ENCODE results near the gene PRSS36.
A peak's percentile ranks its signal among the peaks of the same experiment; 100 is the strongest.
"Not testable (repeated sequence)": the region's sequence is repeated elsewhere in the genome, so short reads cannot be mapped to it uniquely, and the experiment has no call there.

PRSS36 gene

GRCh38 chr16:31150976-31151375, 1.1 kb upstream of the PRSS36 start:
- not testable (repeated sequence) for H3K4me1 ChIP-seq (ENCODE audit: control insufficient read depth, insufficient read depth, low read length); H3K27ac ChIP-seq (ENCODE audit: low read length); H3K36me3 ChIP-seq (ENCODE audit: control insufficient read depth in 2 of 2, insufficient read depth in 2 of 2, low read length in 2 of 2); H3K9me3 ChIP-seq (ENCODE audit: control insufficient read depth in 2 of 2, low read length in 2 of 2); H3K4me3 ChIP-seq (ENCODE audit: low read length in 2 of 2); H3K9ac ChIP-seq (ENCODE audit: low read length in 2 of 2)
- H3K27me3 ChIP-seq (ENCODE audit: control insufficient read depth in 1 of 2, insufficient read depth in 2 of 2, low read length in 2 of 2), result peaks cover 14 to 18% of the 10 kb centered on the region in 2 donors

- no peak overlapping the region for H3K27ac ChIP-seq (ENCODE audit: low read length)
- no peaks in the 10 kb centered on the region for H3K36me3 ChIP-seq (ENCODE audit: control insufficient read depth in 2 of 2, insufficient read depth in 2 of 2, low read length in 2 of 2)
- H3K4me3 ChIP-seq (ENCODE audit: low read length in 2 of 2), result no peak overlapping the region
- H3K9me3 ChIP-seq (ENCODE audit: control insufficient read depth in 2 of 2, low read length in 2 of 2), result no peaks in the 10 kb centered on the region
- no peak overlapping the region for H3K9ac ChIP-seq (ENCODE audit: low read length in 2 of 2)
- no peaks in the 10 kb centered on the region for H3K4me1 ChIP-seq (ENCODE audit: control insufficient read depth, insufficient read depth, low read length)
- H3K27me3 ChIP-seq (ENCODE audit: control insufficient read depth in 1 of 2, insufficient read depth in 2 of 2, low read length in 2 of 2), result peaks cover 14 to 18% of the 10 kb centered on the region in 2 donors
Measured at GRCh38 chr16:31149332-31149731, 534 bp downstream of the PRSS36 start.

GRCh38 chr16:31148896-31149295, 970 bp downstream of the PRSS36 start:
- H3K27me3 ChIP-seq (ENCODE audit: control insufficient read depth in 1 of 2, insufficient read depth in 2 of 2, low read length in 2 of 2), result peaks cover 14 to 18% of the 10 kb centered on the region in 2 donors
- H3K27ac ChIP-seq (ENCODE audit: low read length), result no peak overlapping the region
- H3K9ac ChIP-seq (ENCODE audit: low read length in 2 of 2), result no peak overlapping the region
- no peaks in the 10 kb centered on the region for H3K36me3 ChIP-seq (ENCODE audit: control insufficient read depth in 2 of 2, insufficient read depth in 2 of 2, low read length in 2 of 2)
- H3K4me3 ChIP-seq (ENCODE audit: low read length in 2 of 2), result no peak overlapping the region
- H3K9me3 ChIP-seq (ENCODE audit: control insufficient read depth in 2 of 2, low read length in 2 of 2), result no peaks in the 10 kb centered on the region
- no peaks in the 10 kb centered on the region for H3K4me1 ChIP-seq (ENCODE audit: control insufficient read depth, insufficient read depth, low read length)

- no peaks in the 10 kb centered on the region for H3K9me3 ChIP-seq (ENCODE audit: control insufficient read depth in 2 of 2, low read length in 2 of 2)
- no peak overlapping the region for H3K27ac ChIP-seq (ENCODE audit: low read length)
- H3K4me1 ChIP-seq (ENCODE audit: control insufficient read depth, insufficient read depth, low read length), result no peaks in the 10 kb centered on the region
- no peak overlapping the region for H3K4me3 ChIP-seq (ENCODE audit: low read length in 2 of 2)
- peaks cover 14 to 18% of the 10 kb centered on the region in 2 donors for H3K27me3 ChIP-seq (ENCODE audit: control insufficient read depth in 1 of 2, insufficient read depth in 2 of 2, low read length in 2 of 2)
- H3K9ac ChIP-seq (ENCODE audit: low read length in 2 of 2), result no peak overlapping the region
- H3K36me3 ChIP-seq (ENCODE audit: control insufficient read depth in 2 of 2, insufficient read depth in 2 of 2, low read length in 2 of 2), result no peaks in the 10 kb centered on the region
Measured at GRCh38 chr16:31148281-31148728, 1.6 kb downstream of the PRSS36 start.

- H3K27ac ChIP-seq (ENCODE audit: low read length), result no peak overlapping the region
- H3K36me3 ChIP-seq (ENCODE audit: control insufficient read depth in 2 of 2, insufficient read depth in 2 of 2, low read length in 2 of 2), result no peaks in the 10 kb centered on the region
- peaks cover 5% of the 10 kb centered on the region for H3K4me1 ChIP-seq (ENCODE audit: control insufficient read depth, insufficient read depth, low read length)
- no peaks in the 10 kb centered on the region for H3K9me3 ChIP-seq (ENCODE audit: control insufficient read depth in 2 of 2, low read length in 2 of 2)
- H3K9ac ChIP-seq (ENCODE audit: low read length in 2 of 2), result no peak overlapping the region
- H3K4me3 ChIP-seq (ENCODE audit: low read length in 2 of 2), result no peak overlapping the region
- H3K27me3 ChIP-seq (ENCODE audit: control insufficient read depth in 1 of 2, insufficient read depth in 2 of 2, low read length in 2 of 2), result peaks cover 14 to 18% of the 10 kb centered on the region in 2 donors
Measured at GRCh38 chr16:31147574-31147973, 2.3 kb downstream of the PRSS36 start.

- no peak overlapping the region for H3K4me3 ChIP-seq (ENCODE audit: low read length in 2 of 2)
- no peaks in the 10 kb centered on the region for H3K36me3 ChIP-seq (ENCODE audit: control insufficient read depth in 2 of 2, insufficient read depth in 2 of 2, low read length in 2 of 2)
- no peak overlapping the region for H3K9ac ChIP-seq (ENCODE audit: low read length in 2 of 2)
- peaks cover 14 to 18% of the 10 kb centered on the region in 2 donors for H3K27me3 ChIP-seq (ENCODE audit: control insufficient read depth in 1 of 2, insufficient read depth in 2 of 2, low read length in 2 of 2)
- H3K9me3 ChIP-seq (ENCODE audit: control insufficient read depth in 2 of 2, low read length in 2 of 2), result no peaks in the 10 kb centered on the region
- peaks cover 16% of the 10 kb centered on the region for H3K4me1 ChIP-seq (ENCODE audit: control insufficient read depth, insufficient read depth, low read length)
- H3K27ac ChIP-seq (ENCODE audit: low read length), result no peak overlapping the region
Measured at GRCh38 chr16:31145398-31145990, 4.4 kb downstream of the PRSS36 start.

GRCh38 chr16:31144418-31144817, 5.4 kb downstream of the PRSS36 start:
- not testable (repeated sequence) for H3K27ac ChIP-seq (ENCODE audit: low read length); H3K36me3 ChIP-seq (ENCODE audit: control insufficient read depth in 2 of 2, insufficient read depth in 2 of 2, low read length in 2 of 2)
- H3K27me3 ChIP-seq (ENCODE audit: control insufficient read depth in 1 of 2, insufficient read depth in 2 of 2, low read length in 2 of 2), result peaks cover 14 to 18% of the 10 kb centered on the region in 2 donors

GRCh38 chr16:31143694-31144148, 6.1 kb downstream of the PRSS36 start:
- H3K9me3 ChIP-seq (ENCODE audit: control insufficient read depth in 2 of 2, low read length in 2 of 2), result no peaks in the 10 kb centered on the region
- H3K4me3 ChIP-seq (ENCODE audit: low read length in 2 of 2), result no peak overlapping the region
- H3K9ac ChIP-seq (ENCODE audit: low read length in 2 of 2), result no peak overlapping the region
- H3K4me1 ChIP-seq (ENCODE audit: control insufficient read depth, insufficient read depth, low read length), result peaks cover 19% of the 10 kb centered on the region
- no peak overlapping the region for H3K27ac ChIP-seq (ENCODE audit: low read length)
- no peaks in the 10 kb centered on the region for H3K36me3 ChIP-seq (ENCODE audit: control insufficient read depth in 2 of 2, insufficient read depth in 2 of 2, low read length in 2 of 2)
- H3K27me3 ChIP-seq (ENCODE audit: control insufficient read depth in 1 of 2, insufficient read depth in 2 of 2, low read length in 2 of 2), result peaks cover 14 to 18% of the 10 kb centered on the region in 2 donors

More at GRCh38 chr16:31144418-31144817, 5.4 kb downstream of the PRSS36 start:
- not testable (repeated sequence) for H3K9ac ChIP-seq (ENCODE audit: low read length in 2 of 2); H3K9me3 ChIP-seq (ENCODE audit: control insufficient read depth in 2 of 2, low read length in 2 of 2); H3K4me3 ChIP-seq (ENCODE audit: low read length in 2 of 2)
- H3K4me1 ChIP-seq (ENCODE audit: control insufficient read depth, insufficient read depth, low read length), result peaks cover 19% of the 10 kb centered on the region

- peaks cover 11 to 13% of the 10 kb centered on the region in 2 donors for H3K27me3 ChIP-seq (ENCODE audit: control insufficient read depth in 1 of 2, insufficient read depth in 2 of 2, low read length in 2 of 2)
- H3K4me3 ChIP-seq (ENCODE audit: low read length in 2 of 2), result peak overlapping the region; percentile 59 to 74
- no peaks in the 10 kb centered on the region for H3K9me3 ChIP-seq (ENCODE audit: control insufficient read depth in 2 of 2, low read length in 2 of 2)
- peak overlapping the region; percentile 51 to 66 for H3K9ac ChIP-seq (ENCODE audit: low read length in 2 of 2)
- no peak overlapping the region for H3K27ac ChIP-seq (ENCODE audit: low read length)
- no peaks in the 10 kb centered on the region for H3K36me3 ChIP-seq (ENCODE audit: control insufficient read depth in 2 of 2, insufficient read depth in 2 of 2, low read length in 2 of 2)
- peaks cover 19% of the 10 kb centered on the region for H3K4me1 ChIP-seq (ENCODE audit: control insufficient read depth, insufficient read depth, low read length)
Measured at GRCh38 chr16:31143011-31143693, 6.7 kb downstream of the PRSS36 start.

GRCh38 chr16:31142109-31143010, 7.5 kb downstream of the PRSS36 start:
- H3K9me3 ChIP-seq (ENCODE audit: control insufficient read depth in 2 of 2, low read length in 2 of 2), result no peaks in the 10 kb centered on the region
- peak overlapping the region; percentile 60 to 66 for H3K9ac ChIP-seq (ENCODE audit: low read length in 2 of 2)
- peaks cover 6 to 7% of the 10 kb centered on the region in 2 donors for H3K27me3 ChIP-seq (ENCODE audit: control insufficient read depth in 1 of 2, insufficient read depth in 2 of 2, low read length in 2 of 2)
- H3K4me1 ChIP-seq (ENCODE audit: control insufficient read depth, insufficient read depth, low read length), result peaks cover 19% of the 10 kb centered on the region
- H3K4me3 ChIP-seq (ENCODE audit: low read length in 2 of 2), result peak overlapping the region; percentile 65 to 74
- no peaks in the 10 kb centered on the region for H3K36me3 ChIP-seq (ENCODE audit: control insufficient read depth in 2 of 2, insufficient read depth in 2 of 2, low read length in 2 of 2)
- H3K27ac ChIP-seq (ENCODE audit: low read length), result peak overlapping the region; percentile 75

All from stomach smooth muscle (tissue), 2 donors.